NCI-H187 (cell line): Measurements from ENCODE around the gene KMT2A.

Experiments
- DNase-seq, 2 experiments: peaks; one replicate each; lab custom pipeline; 2025; lab: John Stamatoyannopoulos, UW

Gene KMT2A

GRCh38 chr11:118488480-118489109 is 52.3 kb downstream of the KMT2A start:
- peak; percentile 1 to 33 for DNase-seq

- DNase-seq: no peak
Observed at GRCh38 chr11:118491041-118491440, 54.7 kb downstream of the KMT2A start.

- no peak for DNase-seq
Observed at GRCh38 chr11:118497831-118498230, 61.5 kb downstream of the KMT2A start.

- no peak for DNase-seq
Observed at GRCh38 chr11:118503216-118503615, 66.9 kb downstream of the KMT2A start.

- DNase-seq: no peak
Observed at GRCh38 chr11:118511601-118512000, 75.3 kb downstream of the KMT2A start.

GRCh38 chr11:118514103-118514502 is 77.8 kb downstream of the KMT2A start:
- no peak for DNase-seq

GRCh38 chr11:118519549-118519948 is 83.3 kb downstream of the KMT2A start:
- no peak for DNase-seq

GRCh38 chr11:118521892-118522311 is 85.6 kb downstream of the KMT2A start:
- no peak for DNase-seq

- no peak for DNase-seq
Observed at GRCh38 chr11:118522571-118523072, 86.3 kb downstream of the KMT2A start.

GRCh38 chr11:118524356-118524755 is 88.1 kb downstream of the KMT2A start:
- DNase-seq: no peak

GRCh38 chr11:118524757-118525470 is 88.6 kb downstream of the KMT2A start:
- DNase-seq: no peak

- no peak for DNase-seq
Observed at GRCh38 chr11:118526688-118527087, 90.4 kb downstream of the KMT2A start.

GRCh38 chr11:118527109-118527508 is 90.8 kb downstream of the KMT2A start, which contains the start of gene TTC36:
TTC36 (plus strand) TSS chr11:118527474; CDS start chr11:118527495, 21 bp downstream.
- DNase-seq: no peak

- no peak for DNase-seq
Observed at GRCh38 chr11:118528511-118528910, 92.2 kb downstream of the KMT2A start.

GRCh38 chr11:118529584-118530175 is 93.4 kb downstream of the KMT2A start:
- DNase-seq: no peak

GRCh38 chr11:118530180-118530682 is 93.9 kb downstream of the KMT2A start:
- no peak for DNase-seq

- peak; percentile 40 to 67 for DNase-seq
Observed at GRCh38 chr11:118530683-118531596, 94.6 kb downstream of the KMT2A start, which contains the start of gene TMEM25. TMEM25 (plus strand) TSS chr11:118531192; CDS start chr11:118531802, 610 bp downstream.

- DNase-seq: no peak
Observed at GRCh38 chr11:118531597-118532084, 95.3 kb downstream of the KMT2A start.

- no peak for DNase-seq
Observed at GRCh38 chr11:118532091-118532490, 95.8 kb downstream of the KMT2A start.

GRCh38 chr11:118532852-118533768 is 96.8 kb downstream of the KMT2A start:
- no peak for DNase-seq
